PC-3 (cell line): ENCODE data around the gene PTPRE.

Source experiments
- EZH2 ChIP-seq: fragments of 300-600 bp; sonication (generic); IDR thresholded peaks from one replicate; pipeline ENCODE4 v1.6.1; 2017; ENCODE audit warnings: antibody characterized with exemption, mild to moderate bottlenecking, low read length; ENCODE audit not compliant: unreplicated experiment
- TF ChIP-seq, protein P1 (sequence below): fragments of 300-600 bp; sonication (generic); conservative IDR thresholded peaks from 2 replicates; pipeline ENCODE4 v1.5.1; 2017; ENCODE audit warnings: antibody characterized with exemption, low read depth, mild to moderate bottlenecking, low read length

- TF ChIP-seq, protein P1, sequence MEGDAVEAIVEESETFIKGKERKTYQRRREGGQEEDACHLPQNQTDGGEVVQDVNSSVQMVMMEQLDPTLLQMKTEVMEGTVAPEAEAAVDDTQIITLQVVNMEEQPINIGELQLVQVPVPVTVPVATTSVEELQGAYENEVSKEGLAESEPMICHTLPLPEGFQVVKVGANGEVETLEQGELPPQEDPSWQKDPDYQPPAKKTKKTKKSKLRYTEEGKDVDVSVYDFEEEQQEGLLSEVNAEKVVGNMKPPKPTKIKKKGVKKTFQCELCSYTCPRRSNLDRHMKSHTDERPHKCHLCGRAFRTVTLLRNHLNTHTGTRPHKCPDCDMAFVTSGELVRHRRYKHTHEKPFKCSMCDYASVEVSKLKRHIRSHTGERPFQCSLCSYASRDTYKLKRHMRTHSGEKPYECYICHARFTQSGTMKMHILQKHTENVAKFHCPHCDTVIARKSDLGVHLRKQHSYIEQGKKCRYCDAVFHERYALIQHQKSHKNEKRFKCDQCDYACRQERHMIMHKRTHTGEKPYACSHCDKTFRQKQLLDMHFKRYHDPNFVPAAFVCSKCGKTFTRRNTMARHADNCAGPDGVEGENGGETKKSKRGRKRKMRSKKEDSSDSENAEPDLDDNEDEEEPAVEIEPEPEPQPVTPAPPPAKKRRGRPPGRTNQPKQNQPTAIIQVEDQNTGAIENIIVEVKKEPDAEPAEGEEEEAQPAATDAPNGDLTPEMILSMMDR, result no peak
- no peak for TF ChIP-seq EZH2
Observed at GRCh38 chr10:128018236-128018635, 111.3 kb downstream of the PTPRE start.
